ENCODE results near the gene GJA5.

GJA5 gene

DNA sequence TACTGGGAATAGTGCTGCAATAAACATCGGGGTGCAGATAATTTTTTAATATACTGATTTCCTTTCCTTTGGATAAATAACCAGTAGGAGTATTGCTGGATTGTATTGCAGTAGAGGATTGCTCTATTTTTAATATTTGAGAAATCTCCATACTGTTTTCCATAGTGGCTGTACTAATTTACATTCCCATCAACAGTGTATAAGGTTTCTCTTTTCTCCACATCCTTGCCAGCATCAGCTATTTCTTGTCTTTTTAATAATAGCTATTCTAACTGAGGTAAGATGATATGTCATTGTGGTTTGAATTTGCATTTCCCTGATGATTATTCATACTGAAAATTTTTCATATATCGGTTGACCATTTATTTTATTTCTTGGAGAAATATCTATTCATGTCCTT lies 31.1 kb downstream of the GJA5 start:
- DNase-seq (ENCODE audit: low spot score) = no peak

GRCh38 chr1:147726168-147726567 lies 34.2 kb downstream of the GJA5 start:
- DNase-seq (ENCODE audit: low spot score) = no peak

GRCh38 chr1:147725685-147726084 lies 34.7 kb downstream of the GJA5 start:
- no peak for DNase-seq (ENCODE audit: low spot score)

DNA sequence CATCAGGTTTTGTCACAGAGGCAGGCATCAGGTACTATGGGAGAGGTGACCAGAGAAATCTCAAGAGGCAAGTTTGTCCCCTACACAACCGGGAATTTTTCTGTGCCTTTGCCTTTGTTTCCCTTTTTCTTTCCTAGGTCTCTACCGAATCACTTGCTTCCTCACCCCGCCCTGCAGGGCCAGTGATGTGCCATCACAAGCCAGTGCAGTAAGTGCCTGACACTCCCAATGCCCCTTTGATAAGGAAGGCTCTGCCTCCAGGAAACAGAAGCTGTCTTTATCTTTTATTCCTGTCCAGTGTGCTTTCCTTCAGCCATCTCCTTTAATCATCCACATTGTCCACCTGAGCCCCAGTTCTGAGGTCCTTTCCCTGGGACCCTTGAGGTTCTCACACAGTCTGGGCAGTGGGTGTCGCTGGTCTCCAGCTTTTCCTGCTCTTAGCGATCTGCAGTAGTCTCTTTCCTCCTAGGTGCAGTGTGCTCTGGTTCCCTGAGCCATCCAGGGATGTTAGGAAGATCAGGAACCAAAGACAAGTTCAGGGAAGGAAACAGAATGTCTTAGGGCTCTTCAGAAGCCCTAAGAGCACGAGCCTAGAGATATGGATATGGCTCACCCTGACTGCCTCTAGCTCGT lies 36.6 kb downstream of the GJA5 start:
- no peak for DNase-seq (ENCODE audit: low spot score)

DNA sequence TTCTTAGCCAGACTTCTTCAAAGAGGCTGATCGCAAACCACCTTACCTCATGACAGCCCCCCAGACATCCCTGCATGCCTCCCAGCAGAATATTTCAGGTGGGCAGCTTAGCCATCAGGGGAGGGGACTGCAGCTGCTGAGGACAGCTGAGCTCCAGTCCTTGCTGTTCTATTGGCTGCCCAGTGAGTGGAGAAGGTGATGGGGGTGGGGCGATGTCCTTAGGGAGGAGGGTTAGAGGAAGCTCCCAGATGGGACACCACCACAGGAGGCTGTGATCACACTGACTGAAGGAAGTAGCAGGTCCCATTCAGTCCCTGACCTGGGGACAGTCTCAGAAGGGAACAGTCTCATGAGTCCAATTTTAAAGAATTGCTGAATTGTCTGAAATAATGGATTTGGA lies 38.3 kb downstream of the GJA5 start:
- no peak for DNase-seq (ENCODE audit: low spot score)

DNA sequence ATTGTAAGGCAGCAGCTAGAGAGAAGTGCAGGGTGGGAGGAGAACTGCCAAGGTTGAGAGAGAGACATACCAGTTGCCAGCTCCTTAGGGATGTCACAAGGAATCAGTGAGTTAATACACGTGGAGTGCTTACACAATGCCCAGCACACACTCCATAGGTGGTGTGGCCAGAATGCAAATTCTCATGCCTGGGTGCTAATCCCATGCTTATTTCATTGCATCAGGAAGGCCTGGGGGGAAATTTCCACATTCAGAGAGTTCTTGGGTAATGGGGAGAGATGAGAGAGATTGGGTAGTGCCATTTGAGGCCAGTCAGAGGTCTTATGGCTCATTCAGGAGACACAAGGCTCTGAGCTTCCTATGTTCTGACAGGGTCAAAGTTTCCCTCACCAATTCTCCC lies 38.7 kb downstream of the GJA5 start:
- no peak for DNase-seq (ENCODE audit: low spot score)

- DNase-seq (ENCODE audit: low spot score) = no peak
Measured at GRCh38 chr1:147720557-147720956, 39.8 kb downstream of the GJA5 start.

GRCh38 chr1:147719711-147720225 lies 40.6 kb downstream of the GJA5 start:
- DNase-seq (ENCODE audit: low spot score) = no peak

GRCh38 chr1:147719029-147719698 lies 41.2 kb downstream of the GJA5 start:
- DNase-seq (ENCODE audit: low spot score) = no peak

GRCh38 chr1:147717706-147718097 lies 42.7 kb downstream of the GJA5 start:
- no peak for DNase-seq (ENCODE audit: low spot score)

DNA sequence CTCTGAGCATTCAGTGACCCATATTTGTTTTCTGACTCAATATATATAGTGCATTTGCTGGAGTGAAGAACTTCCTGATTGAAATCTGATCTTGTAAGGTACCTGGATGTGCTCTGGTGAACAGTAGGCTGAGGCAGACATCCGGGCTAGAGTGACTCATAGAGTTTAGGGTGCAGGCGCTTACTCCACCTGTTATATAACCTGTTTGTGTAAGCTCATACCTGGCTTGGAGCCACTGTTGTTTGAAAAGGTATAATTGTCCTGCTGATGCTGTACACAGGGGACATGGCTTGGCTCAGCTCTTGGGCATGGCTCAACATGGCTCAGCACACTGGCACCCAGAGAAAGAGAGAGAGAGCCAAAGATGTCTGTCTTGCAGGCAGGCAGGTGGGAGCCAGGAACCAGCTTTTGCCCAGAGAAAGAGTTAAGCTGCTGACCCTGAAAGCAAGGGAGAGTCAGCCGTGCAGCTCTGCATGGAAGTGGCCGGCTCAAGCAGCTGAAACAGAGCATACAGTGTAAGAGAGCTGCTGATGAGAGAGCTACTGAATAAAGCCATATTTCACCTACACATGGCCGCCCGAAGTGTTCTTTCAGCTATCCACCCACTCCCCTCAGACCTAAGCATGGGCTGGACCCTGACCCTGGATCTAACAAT lies 43.2 kb downstream of the GJA5 start:
- no peak for DNase-seq (ENCODE audit: low spot score)

GRCh38 chr1:147712605-147713004 lies 47.8 kb downstream of the GJA5 start:
- no peak for DNase-seq (ENCODE audit: low spot score)

Data from putamen (tissue), 1 donor.